ENCODE measurements around the gene DNAAF8. TPM values are rescaled to one million over a fixed set of nuclear protein-coding genes. Genes with fewer than 3 reads are reported as not detected.

The DNAAF8 gene
- polyA plus RNA-seq, 1 donor from 2014 or later: 3.4 TPM

DNA sequence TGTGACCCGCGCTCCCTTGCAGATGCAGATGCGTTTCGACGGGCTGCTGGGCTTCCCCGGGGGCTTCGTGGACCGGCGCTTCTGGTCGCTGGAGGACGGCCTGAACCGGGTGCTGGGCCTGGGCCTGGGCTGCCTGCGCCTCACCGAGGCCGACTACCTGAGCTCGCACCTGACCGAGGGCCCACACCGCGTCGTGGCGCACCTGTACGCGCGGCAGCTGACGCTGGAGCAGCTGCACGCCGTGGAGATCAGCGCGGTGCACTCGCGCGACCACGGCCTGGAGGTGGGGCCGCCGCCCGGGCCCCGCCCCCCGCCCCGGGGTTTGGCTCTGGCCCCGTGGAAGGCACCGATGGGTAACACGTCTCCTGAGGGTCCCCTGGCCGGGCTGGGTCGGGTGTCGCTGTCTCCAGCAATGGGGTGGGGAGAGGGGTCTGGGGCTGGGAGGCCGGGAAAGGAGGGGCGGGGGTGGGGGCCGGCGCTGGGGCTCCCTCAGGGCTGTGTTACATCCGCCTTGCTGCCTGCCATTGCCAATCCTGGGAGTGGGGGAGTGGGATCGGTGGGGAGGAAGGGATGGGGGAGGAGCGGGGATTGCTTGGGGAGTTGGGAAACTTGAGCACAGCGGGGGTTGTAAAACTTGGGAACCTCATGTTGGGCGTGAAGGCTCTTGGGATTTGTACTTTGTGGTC lies 40.2 kb upstream of the DNAAF8 start:
- Histone ChIP-seq H3K9me3 (ENCODE audit: low read length) (no peaks in the 10 kb centered on the region), H3K9me2 (ENCODE audit: insufficient read depth, low read length) (no peaks in the 10 kb centered on the region), H3K27ac (ENCODE audit: low read length) (peak overlapping the region; percentile 78), H2AFZ (ENCODE audit: low read depth, low read length) (no peak overlapping the region), H4K20me1 (ENCODE audit: insufficient read depth) (no peaks in the 10 kb centered on the region), H3K4me2 (ENCODE audit: low read length) (no peak overlapping the region), H3K27me3 (ENCODE audit: insufficient read depth, low read depth, low read length) (no peaks in the 10 kb centered on the region), H3K79me2 (replicated peaks; ENCODE audit: insufficient read depth, low read length) (no peaks in the 10 kb centered on the region), H3F3A (ENCODE audit: insufficient read depth, low read length, poor library complexity, severe bottlenecking) (no peaks in the 10 kb centered on the region), H3K36me3 (ENCODE audit: insufficient read depth, low read length) (no peaks in the 10 kb centered on the region), H3K4me3 (ENCODE audit: low read length) (peak overlapping the region; percentile 91), H3K9ac (ENCODE audit: low read length) (peak overlapping the region; percentile 83)
- TF ChIP-seq EZH2 (IDR thresholded peaks at IDR 0.05; ENCODE audit: borderline replicate concordance, insufficient read depth, low read length, poor library complexity, severe bottlenecking) (no peak), MXI1 (conservative IDR thresholded peaks at IDR 0.05; ENCODE audit: poor library complexity, severe bottlenecking) (peak; percentile 72)

- no peaks in the 10 kb centered on the region for H3K79me2 ChIP-seq (replicated peaks; ENCODE audit: insufficient read depth, low read length)
- no peak overlapping the region for H3K27ac ChIP-seq (ENCODE audit: low read length)
- no peaks in the 10 kb centered on the region for H3K9me2 ChIP-seq (ENCODE audit: insufficient read depth, low read length)
- H3F3A ChIP-seq (ENCODE audit: insufficient read depth, low read length, poor library complexity, severe bottlenecking): no peaks in the 10 kb centered on the region
- H3K4me2 ChIP-seq (ENCODE audit: low read length): no peak overlapping the region
- H3K9me3 ChIP-seq (ENCODE audit: low read length): no peaks in the 10 kb centered on the region
- H3K36me3 ChIP-seq (ENCODE audit: insufficient read depth, low read length): no peaks in the 10 kb centered on the region
- no peaks in the 10 kb centered on the region for H3K27me3 ChIP-seq (ENCODE audit: insufficient read depth, low read depth, low read length)
- no peak for TF ChIP-seq RAD21 (conservative IDR thresholded peaks at IDR 0.05)
- no peak for TF ChIP-seq SMC3 (conservative IDR thresholded peaks at IDR 0.05; ENCODE audit: poor library complexity)
- no peak for TF ChIP-seq EP300 (conservative IDR thresholded peaks at IDR 0.05; ENCODE audit: poor library complexity, severe bottlenecking)
- TF ChIP-seq CTCF (IDR thresholded peaks at IDR 0.05; ENCODE audit: poor library complexity, severe bottlenecking): no peak
- no peak for TF ChIP-seq MXI1 (conservative IDR thresholded peaks at IDR 0.05; ENCODE audit: poor library complexity, severe bottlenecking)
- no peak for TF ChIP-seq TAF1 (IDR thresholded peaks at IDR 0.05; ENCODE audit: low read depth)
- TF ChIP-seq EZH2 (IDR thresholded peaks at IDR 0.05; ENCODE audit: borderline replicate concordance, insufficient read depth, low read length, poor library complexity, severe bottlenecking): no peak
- no peak for TF ChIP-seq POLR2AphosphoS5 (IDR thresholded peaks at IDR 0.05)
- TF ChIP-seq, protein P1, sequence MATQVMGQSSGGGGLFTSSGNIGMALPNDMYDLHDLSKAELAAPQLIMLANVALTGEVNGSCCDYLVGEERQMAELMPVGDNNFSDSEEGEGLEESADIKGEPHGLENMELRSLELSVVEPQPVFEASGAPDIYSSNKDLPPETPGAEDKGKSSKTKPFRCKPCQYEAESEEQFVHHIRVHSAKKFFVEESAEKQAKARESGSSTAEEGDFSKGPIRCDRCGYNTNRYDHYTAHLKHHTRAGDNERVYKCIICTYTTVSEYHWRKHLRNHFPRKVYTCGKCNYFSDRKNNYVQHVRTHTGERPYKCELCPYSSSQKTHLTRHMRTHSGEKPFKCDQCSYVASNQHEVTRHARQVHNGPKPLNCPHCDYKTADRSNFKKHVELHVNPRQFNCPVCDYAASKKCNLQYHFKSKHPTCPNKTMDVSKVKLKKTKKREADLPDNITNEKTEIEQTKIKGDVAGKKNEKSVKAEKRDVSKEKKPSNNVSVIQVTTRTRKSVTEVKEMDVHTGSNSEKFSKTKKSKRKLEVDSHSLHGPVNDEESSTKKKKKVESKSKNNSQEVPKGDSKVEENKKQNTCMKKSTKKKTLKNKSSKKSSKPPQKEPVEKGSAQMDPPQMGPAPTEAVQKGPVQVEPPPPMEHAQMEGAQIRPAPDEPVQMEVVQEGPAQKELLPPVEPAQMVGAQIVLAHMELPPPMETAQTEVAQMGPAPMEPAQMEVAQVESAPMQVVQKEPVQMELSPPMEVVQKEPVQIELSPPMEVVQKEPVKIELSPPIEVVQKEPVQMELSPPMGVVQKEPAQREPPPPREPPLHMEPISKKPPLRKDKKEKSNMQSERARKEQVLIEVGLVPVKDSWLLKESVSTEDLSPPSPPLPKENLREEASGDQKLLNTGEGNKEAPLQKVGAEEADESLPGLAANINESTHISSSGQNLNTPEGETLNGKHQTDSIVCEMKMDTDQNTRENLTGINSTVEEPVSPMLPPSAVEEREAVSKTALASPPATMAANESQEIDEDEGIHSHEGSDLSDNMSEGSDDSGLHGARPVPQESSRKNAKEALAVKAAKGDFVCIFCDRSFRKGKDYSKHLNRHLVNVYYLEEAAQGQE (IDR thresholded peaks at IDR 0.05; ENCODE audit: borderline replicate concordance): no peak
- no peak overlapping the region for H2AFZ ChIP-seq (ENCODE audit: low read depth, low read length)
- H4K20me1 ChIP-seq (ENCODE audit: insufficient read depth): no peaks in the 10 kb centered on the region
- peak overlapping the region; percentile 91 for H3K4me3 ChIP-seq (ENCODE audit: low read length)
- H3K9ac ChIP-seq (ENCODE audit: low read length): peak overlapping the region; percentile 83
Observed at GRCh38 chr16:4694642-4695451, 39.5 kb upstream of the DNAAF8 start.
